ENCODE measurements around the gene CFD. TPM values are rescaled to one million over a fixed set of nuclear protein-coding genes. Genes with fewer than 3 reads are reported as not detected.

The CFD gene
- total and polyA plus RNA-seq, 2 experiments from 2014 or later, result 3.2 to 5.2 TPM

DNA sequence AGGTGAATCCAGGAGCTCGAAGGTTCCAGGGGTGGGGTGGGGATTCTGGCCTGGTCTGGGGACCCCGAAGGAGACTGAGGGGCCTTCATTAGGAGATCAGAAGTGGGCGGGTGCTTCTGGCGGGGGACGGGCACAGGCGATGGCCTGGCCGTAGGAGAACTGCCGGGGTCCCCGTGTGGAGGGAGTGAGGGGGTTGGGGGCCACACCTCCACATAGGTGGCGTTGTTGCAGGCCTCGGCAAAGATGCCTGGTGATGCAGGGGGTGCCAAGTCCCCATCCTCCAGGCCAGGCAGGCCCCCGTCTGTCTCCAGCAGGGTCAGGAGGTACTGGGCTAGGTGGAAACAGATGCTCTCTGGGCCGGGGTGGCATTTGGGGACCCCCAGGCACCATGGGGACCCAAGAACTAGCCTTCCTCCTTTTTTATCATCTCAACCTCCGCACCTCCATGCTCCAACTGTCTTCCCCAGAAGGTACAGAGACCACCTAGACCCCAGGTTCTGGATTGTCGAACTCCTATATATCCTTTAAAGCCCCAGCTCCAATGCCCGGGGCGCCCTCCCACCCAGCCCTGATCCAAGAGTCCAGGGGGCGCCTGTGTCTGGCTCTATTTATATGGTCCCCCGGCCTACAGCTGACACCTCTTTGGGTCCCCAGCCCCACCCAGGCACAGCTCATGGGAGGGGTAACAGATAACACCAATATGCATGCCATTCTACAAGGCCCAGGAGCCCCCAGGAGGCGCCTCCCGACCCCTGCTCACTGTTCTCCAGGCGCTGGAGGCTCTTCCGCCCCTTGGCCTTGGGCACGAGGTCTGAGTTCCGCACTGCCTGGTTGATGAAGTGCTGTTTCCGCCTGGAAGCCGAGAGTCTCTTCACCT is 42.0 kb downstream of the CFD start:
- no peak overlapping the region for H3K4me3 ChIP-seq
- H3K4me2 ChIP-seq (ENCODE audit: unreplicated experiment), result no peak overlapping the region
- TF ChIP-seq EZH2 (IDR thresholded peaks at IDR 0.05; ENCODE audit: insufficient read depth, poor library complexity, severe bottlenecking), result no peak
- no peak for TF ChIP-seq EZH2phosphoT487 (IDR thresholded peaks at IDR 0.05; ENCODE audit: insufficient read depth, low read depth)
- H3K4me1 ChIP-seq (ENCODE audit: insufficient read depth), result no peaks in the 10 kb centered on the region
- H2AFZ ChIP-seq, result no peak overlapping the region
- H3K27me3 ChIP-seq (replicated peaks; ENCODE audit: insufficient read depth), result no peaks in the 10 kb centered on the region
- H3F3A ChIP-seq (ENCODE audit: insufficient read depth), result no peaks in the 10 kb centered on the region
- H3K9ac ChIP-seq, result no peak overlapping the region
- in situ Hi-C loops (cut with MboI), result no loop called here
- H3K27ac ChIP-seq, result no peak overlapping the region
- no peaks in the 10 kb centered on the region for H4K20me1 ChIP-seq (ENCODE audit: insufficient read depth)
- peaks cover 43% of the 10 kb centered on the region for H3K79me2 ChIP-seq (ENCODE audit: insufficient read depth)
- no peaks in the 10 kb centered on the region for H3K9me2 ChIP-seq (ENCODE audit: insufficient read depth)
- H3K9me3 ChIP-seq (ENCODE audit: low read depth), result no peaks in the 10 kb centered on the region
- no peak for DNase-seq
- 95 to 96% methylated on average over 19 to 26 of the region's 27 CpGs for WGBS, 2 experiments (ENCODE audit: low coverage in 1 of 2, low lambda C conversion rate in 2 of 2, missing lambda C conversion rate in 2 of 2)
- no peaks in the 10 kb centered on the region for H3K36me3 ChIP-seq (ENCODE audit: low read depth)

DNA sequence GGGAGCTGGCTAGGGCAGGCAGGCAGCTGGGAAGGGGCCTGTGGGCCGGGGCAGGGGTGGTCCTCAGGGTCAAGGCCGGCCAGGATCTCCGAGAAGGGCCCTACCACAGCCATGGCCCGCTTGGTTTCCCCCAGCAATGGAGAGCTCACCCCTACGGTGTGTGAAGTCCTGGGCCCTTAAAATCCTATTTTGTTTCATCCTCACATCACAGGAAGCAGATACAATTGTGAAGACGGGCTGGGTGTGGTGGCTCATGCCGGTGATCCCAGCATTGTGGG is 42.6 kb downstream of the CFD start:
- WGBS, 2 experiments (ENCODE audit: low coverage in 1 of 2, low lambda C conversion rate in 2 of 2, missing lambda C conversion rate in 2 of 2), result 96 to 98% methylated on average over 6 to 7 of the region's 7 CpGs
- Histone ChIP-seq H3F3A (ENCODE audit: insufficient read depth) (no peaks in the 10 kb centered on the region), H3K27me3 (replicated peaks; ENCODE audit: insufficient read depth) (no peaks in the 10 kb centered on the region), H3K9me3 (ENCODE audit: low read depth) (no peaks in the 10 kb centered on the region), H3K27ac (no peak overlapping the region), H3K9me2 (ENCODE audit: insufficient read depth) (no peaks in the 10 kb centered on the region), H3K9ac (no peak overlapping the region), H2AFZ (no peak overlapping the region), H3K4me2 (ENCODE audit: unreplicated experiment) (no peak overlapping the region), H3K79me2 (ENCODE audit: insufficient read depth) (peaks cover 48% of the 10 kb centered on the region), H3K36me3 (ENCODE audit: low read depth) (no peaks in the 10 kb centered on the region), H3K4me3 (no peak overlapping the region), H4K20me1 (ENCODE audit: insufficient read depth) (no peaks in the 10 kb centered on the region), H3K4me1 (ENCODE audit: insufficient read depth) (no peaks in the 10 kb centered on the region)
- in situ Hi-C loops (cut with MboI), result no loop called here
- TF ChIP-seq EZH2phosphoT487 (IDR thresholded peaks at IDR 0.05; ENCODE audit: insufficient read depth, low read depth) (no peak), EZH2 (IDR thresholded peaks at IDR 0.05; ENCODE audit: insufficient read depth, poor library complexity, severe bottlenecking) (no peak)
- DNase-seq, result no peak

DNA sequence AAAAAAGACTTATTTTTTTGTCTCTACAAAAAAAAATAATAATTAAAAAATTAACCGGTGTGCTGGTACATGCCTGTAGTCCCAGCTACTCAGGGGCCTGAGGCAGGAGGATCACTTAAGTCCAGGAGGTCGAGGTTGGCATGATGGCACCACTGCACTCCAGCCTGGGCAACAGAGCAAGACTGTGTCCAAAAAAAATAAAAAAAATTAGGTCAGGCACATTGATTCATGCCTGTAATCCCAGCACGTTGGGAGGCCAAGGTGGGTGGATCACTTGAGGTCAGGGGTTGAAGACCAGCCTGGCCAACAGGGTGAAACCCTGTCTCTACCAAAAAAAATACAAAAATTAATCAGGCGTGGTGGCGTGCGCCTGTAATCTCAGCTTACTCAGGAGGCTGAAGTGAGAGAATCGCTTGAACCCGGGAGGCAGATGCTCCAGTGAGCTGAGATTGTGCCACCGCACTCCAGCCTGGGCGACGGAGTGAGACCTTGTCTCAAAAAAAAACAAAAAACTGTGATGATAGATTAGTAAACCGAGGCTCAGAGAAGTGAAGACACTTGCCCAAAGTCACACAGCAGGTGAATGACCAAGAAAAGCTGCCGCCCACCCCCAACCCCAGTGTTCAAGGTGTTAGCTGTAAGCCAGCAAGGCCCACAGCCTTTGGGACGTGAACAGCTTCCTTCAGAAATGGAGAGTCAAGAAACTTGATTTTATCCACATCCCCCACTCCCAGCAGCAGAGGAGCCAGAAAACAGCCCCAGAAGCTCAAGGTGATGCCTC is 43.2 kb downstream of the CFD start:
- Histone ChIP-seq H3K4me3 (no peak overlapping the region), H3K79me2 (ENCODE audit: insufficient read depth) (peaks cover 54% of the 10 kb centered on the region), H3K9ac (no peak overlapping the region), H4K20me1 (ENCODE audit: insufficient read depth) (no peaks in the 10 kb centered on the region), H2AFZ (no peak overlapping the region), H3K27me3 (replicated peaks; ENCODE audit: insufficient read depth) (no peaks in the 10 kb centered on the region), H3K27ac (no peak overlapping the region), H3K9me3 (ENCODE audit: low read depth) (no peaks in the 10 kb centered on the region), H3F3A (ENCODE audit: insufficient read depth) (no peaks in the 10 kb centered on the region), H3K4me1 (ENCODE audit: insufficient read depth) (no peaks in the 10 kb centered on the region), H3K9me2 (ENCODE audit: insufficient read depth) (no peaks in the 10 kb centered on the region), H3K4me2 (ENCODE audit: unreplicated experiment) (no peak overlapping the region), H3K36me3 (ENCODE audit: low read depth) (no peaks in the 10 kb centered on the region)
- WGBS, 2 experiments (ENCODE audit: low coverage in 1 of 2, low lambda C conversion rate in 2 of 2, missing lambda C conversion rate in 2 of 2), result 87% methylated on average over 14 of the region's 14 CpGs
- TF ChIP-seq EZH2 (IDR thresholded peaks at IDR 0.05; ENCODE audit: insufficient read depth, poor library complexity, severe bottlenecking), result no peak
- no peak for TF ChIP-seq EZH2phosphoT487 (IDR thresholded peaks at IDR 0.05; ENCODE audit: insufficient read depth, low read depth)
- no peak for DNase-seq
- in situ Hi-C loops (cut with MboI), result no loop called here

DNA sequence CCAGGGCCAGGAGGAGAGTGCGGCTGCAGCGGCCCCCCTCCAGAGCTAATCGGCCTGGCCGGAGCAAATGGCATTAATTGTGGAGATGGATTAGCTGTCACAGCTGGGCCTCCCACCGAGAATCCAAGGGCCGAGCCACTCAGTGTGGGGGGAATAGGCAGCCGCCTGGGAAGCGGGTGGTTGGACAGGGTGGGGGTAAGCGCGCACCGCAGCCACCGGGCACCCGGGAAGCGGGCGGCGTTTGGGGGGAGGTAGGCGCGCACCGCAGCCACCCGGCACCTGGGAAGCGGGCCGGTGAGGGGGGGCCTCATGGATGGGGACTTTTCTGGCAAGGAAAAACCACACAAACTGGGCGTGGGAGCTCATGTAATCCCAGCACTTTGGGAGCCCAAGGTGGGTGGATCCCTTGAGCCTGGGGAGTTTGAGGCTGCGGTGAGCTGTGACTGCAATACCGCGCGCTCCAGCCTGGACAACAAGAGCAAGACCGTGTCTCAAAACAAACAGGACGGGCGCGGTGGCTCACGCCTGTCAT is 43.9 kb downstream of the CFD start:
- H3F3A ChIP-seq (ENCODE audit: insufficient read depth), result no peaks in the 10 kb centered on the region
- H2AFZ ChIP-seq, result no peak overlapping the region
- TF ChIP-seq EZH2phosphoT487 (IDR thresholded peaks at IDR 0.05; ENCODE audit: insufficient read depth, low read depth) (no peak), EZH2 (IDR thresholded peaks at IDR 0.05; ENCODE audit: insufficient read depth, poor library complexity, severe bottlenecking) (no peak)
- no peaks in the 10 kb centered on the region for H3K9me3 ChIP-seq (ENCODE audit: low read depth)
- H3K9me2 ChIP-seq (ENCODE audit: insufficient read depth), result no peaks in the 10 kb centered on the region
- no peaks in the 10 kb centered on the region for H3K27me3 ChIP-seq (replicated peaks; ENCODE audit: insufficient read depth)
- H3K79me2 ChIP-seq (ENCODE audit: insufficient read depth), result peaks cover 61% of the 10 kb centered on the region
- H3K9ac ChIP-seq, result no peak overlapping the region
- H3K36me3 ChIP-seq (ENCODE audit: low read depth), result no peaks in the 10 kb centered on the region
- no peak for DNase-seq
- no peak overlapping the region for H3K4me2 ChIP-seq (ENCODE audit: unreplicated experiment)
- no peaks in the 10 kb centered on the region for H4K20me1 ChIP-seq (ENCODE audit: insufficient read depth)
- no peaks in the 10 kb centered on the region for H3K4me1 ChIP-seq (ENCODE audit: insufficient read depth)
- H3K27ac ChIP-seq, result no peak overlapping the region
- WGBS, 2 experiments (ENCODE audit: low coverage in 1 of 2, low lambda C conversion rate in 2 of 2, missing lambda C conversion rate in 2 of 2), result 83 to 86% methylated on average over 24 to 32 of the region's 32 CpGs
- in situ Hi-C loops (cut with MboI), result no loop called here
- no peak overlapping the region for H3K4me3 ChIP-seq

Data from GM23248 (cell line).